Adrenal gland (tissue), 5 donors: ENCODE data around the gene EFEMP2.

Source experiments
- CTCF ChIP-seq, 6 experiments: fragments of 450-650 bp in 4 of 6; fragments of 200-600 bp in 2 of 6; sonication (generic) in 1 of 6; IDR thresholded peaks; 1 replicate in 5 of 6; 2 replicates in 1 of 6; pipeline versions ENCODE4 v1.5.1 to v1.8.0; 2016 to 2021; ENCODE audit warnings: antibody characterized with exemption in 6 of 6, mild to moderate bottlenecking in 2 of 6, moderate library complexity in 1 of 6
- POLR2A ChIP-seq, 2 donors: fragments of 450-650 bp; IDR thresholded peaks; one replicate each; pipeline ENCODE4 v1.6.1; 2017; ENCODE audit warnings: antibody characterized with exemption in 2 of 2, mild to moderate bottlenecking in 2 of 2, moderate library complexity in 1 of 2
- donor health status: DM: no; HTN: no; CAD: no.

- no peak for TF ChIP-seq CTCF (IDR thresholded peaks at IDR 0.05)
- TF ChIP-seq POLR2A (IDR thresholded peaks at IDR 0.05): no peak
Observed at GRCh38 chr11:65854852-65855837, 17.5 kb downstream of the EFEMP2 start.
